Measurements from ENCODE around the gene TBC1D4. TPM values are rescaled to one million over a fixed set of nuclear protein-coding genes. Genes with fewer than 3 reads are reported as not detected.

Gene TBC1D4
- total and polyA plus RNA-seq, 2 donors from 2014 or later, result 14.7 to 51.8 TPM

GRCh38 chr13:75508002-75508548, 26.1 kb upstream of the TBC1D4 start:
- Histone ChIP-seq H3K27me3 (ENCODE audit: control insufficient read depth, insufficient read depth, low read length) (no peaks in the 10 kb centered on the region), H3K9me3 (ENCODE audit: control insufficient read depth in 2 of 3, insufficient read depth in 1 of 3, low read length in 3 of 3) (no peaks in the 10 kb centered on the region), H3K4me3 (ENCODE audit: low read length in 3 of 3) (no peak overlapping the region), H3K4me1 (ENCODE audit: control insufficient read depth in 2 of 3, insufficient read depth in 2 of 3, low read depth in 1 of 3, low read length in 3 of 3) (no peaks in the 10 kb centered on the region), H3K9ac (ENCODE audit: low read length in 3 of 3) (no peak overlapping the region), H3K36me3 (ENCODE audit: control insufficient read depth in 2 of 3, insufficient read depth in 3 of 3, low read length in 3 of 3) (no peaks in the 10 kb centered on the region), H3K27ac (ENCODE audit: low read depth in 2 of 2, low read length in 2 of 2) (no peak overlapping the region)
- FAIRE-seq, result no peak
- no peak for TF ChIP-seq CTCF (IDR thresholded peaks at IDR 0.05; ENCODE audit: borderline replicate concordance, extremely low read depth, insufficient read depth)
- peak in 1 of 5 donors; percentile 69 for DNase-seq
- intact Hi-C loops (cut with DNase I), result no loop called here

- peak in 1 of 5 donors; percentile 66 for DNase-seq
- no peaks in the 10 kb centered on the region for H3K9me3 ChIP-seq (ENCODE audit: control insufficient read depth in 2 of 3, insufficient read depth in 1 of 3, low read length in 3 of 3)
- H3K36me3 ChIP-seq (ENCODE audit: control insufficient read depth in 2 of 3, insufficient read depth in 3 of 3, low read length in 3 of 3), result no peaks in the 10 kb centered on the region
- no peak for TF ChIP-seq CTCF (IDR thresholded peaks at IDR 0.05; ENCODE audit: borderline replicate concordance, extremely low read depth, insufficient read depth)
- no peak for FAIRE-seq
- no peak overlapping the region for H3K4me3 ChIP-seq (ENCODE audit: low read length in 3 of 3)
- H3K9ac ChIP-seq (ENCODE audit: low read length in 3 of 3), result no peak overlapping the region
- intact Hi-C loops (cut with DNase I), result no loop called here
- no peaks in the 10 kb centered on the region for H3K27me3 ChIP-seq (ENCODE audit: control insufficient read depth, insufficient read depth, low read length)
- H3K27ac ChIP-seq (ENCODE audit: low read depth in 2 of 2, low read length in 2 of 2), result no peak overlapping the region
- no peaks in the 10 kb centered on the region for H3K4me1 ChIP-seq (ENCODE audit: control insufficient read depth in 2 of 3, insufficient read depth in 2 of 3, low read depth in 1 of 3, low read length in 3 of 3)
Observed at GRCh38 chr13:75507027-75508001, 25.3 kb upstream of the TBC1D4 start.

GRCh38 chr13:75506018-75506417, 24.0 kb upstream of the TBC1D4 start:
- Histone ChIP-seq H3K9ac (ENCODE audit: low read length in 3 of 3) (no peak overlapping the region), H3K27me3 (ENCODE audit: control insufficient read depth, insufficient read depth, low read length) (no peaks in the 10 kb centered on the region), H3K4me1 (ENCODE audit: control insufficient read depth in 2 of 3, insufficient read depth in 2 of 3, low read depth in 1 of 3, low read length in 3 of 3) (no peaks in the 10 kb centered on the region), H3K36me3 (ENCODE audit: control insufficient read depth in 2 of 3, insufficient read depth in 3 of 3, low read length in 3 of 3) (no peaks in the 10 kb centered on the region), H3K9me3 (ENCODE audit: control insufficient read depth in 2 of 3, insufficient read depth in 1 of 3, low read length in 3 of 3) (no peaks in the 10 kb centered on the region), H3K27ac (ENCODE audit: low read depth in 2 of 2, low read length in 2 of 2) (no peak overlapping the region), H3K4me3 (ENCODE audit: low read length in 3 of 3) (no peak overlapping the region)
- FAIRE-seq (no peak), DNase-seq (no peak)
- intact Hi-C loops (cut with DNase I), result no loop called here
- TF ChIP-seq CTCF (IDR thresholded peaks at IDR 0.05; ENCODE audit: borderline replicate concordance, extremely low read depth, insufficient read depth), result no peak
